IMR-90 (cell line): ENCODE measurements around the gene DSE.

Experiments
- BHLHE40 ChIP-seq: fragments of 150-350 bp; IDR thresholded peaks from 2 replicates; pipeline ENCODE4 v1.6.1; 2016; ENCODE audit warnings: mild to moderate bottlenecking, low read depth, low read length
- CEBPB ChIP-seq: IDR thresholded peaks from 2 replicates; pipeline ENCODE4 v1.6.1; 2012; ENCODE audit warnings: low read depth, low read length, improper control_type of control experiment
- MXI1 ChIP-seq: IDR thresholded peaks from 2 replicates; pipeline ENCODE4 v1.6.1; 2012; ENCODE audit warnings: low read depth, mild to moderate bottlenecking, low read length, moderate library complexity, borderline replicate concordance
- POLR2A ChIP-seq: IDR thresholded peaks from 2 replicates; pipeline ENCODE4 v1.6.1; 2012; ENCODE audit warnings: mild to moderate bottlenecking, low read depth, low read length
- RAD21 ChIP-seq: IDR thresholded peaks from 2 replicates; pipeline ENCODE4 v1.6.1; 2012; ENCODE audit warnings: low read length, improper control_type of control experiment
- RFX5 ChIP-seq: IDR thresholded peaks from 2 replicates; pipeline ENCODE4 v1.8.0; 2012; ENCODE audit warnings: low read depth, mild to moderate bottlenecking, low read length, moderate library complexity
- SMC3 ChIP-seq: fragments of 150-350 bp; IDR thresholded peaks from 2 replicates; pipeline ENCODE4 v1.6.1; 2016; ENCODE audit warnings: low read depth, mild to moderate bottlenecking, antibody characterized with exemption, low read length, moderate library complexity
- TF ChIP-seq, protein P1 (sequence below): conservative IDR thresholded peaks from 2 replicates; pipeline ENCODE4 v1.5.1; 2012; ENCODE audit warnings: mild to moderate bottlenecking, low read depth, low read length, improper control_type of control experiment
- TF ChIP-seq, protein P2 (sequence below): fragments of 150-350 bp; IDR thresholded peaks from 2 replicates; pipeline ENCODE4 v1.6.1; 2017; ENCODE audit warnings: mild to moderate bottlenecking, antibody characterized with exemption, low read length, low read depth

DNA sequence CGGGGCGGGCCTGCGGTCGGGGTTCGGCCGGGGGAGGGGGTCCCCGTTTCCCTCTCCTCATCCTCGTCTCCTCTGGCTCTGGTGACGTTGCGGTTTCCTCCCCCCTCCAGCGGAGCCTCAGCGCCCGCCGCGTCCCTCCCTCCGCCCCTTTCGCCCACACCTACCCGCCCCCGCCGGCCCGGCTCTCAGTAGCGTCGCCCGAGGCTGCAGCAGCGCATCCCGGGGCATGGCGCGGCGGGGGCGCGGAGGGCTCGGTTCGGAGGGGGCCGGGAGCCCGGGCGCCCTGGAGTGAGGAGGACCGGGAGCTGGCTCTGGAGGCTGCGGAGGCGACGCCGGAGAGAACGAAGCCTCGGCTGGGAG lies at the start of gene DSE:
- TF ChIP-seq, protein P1, sequence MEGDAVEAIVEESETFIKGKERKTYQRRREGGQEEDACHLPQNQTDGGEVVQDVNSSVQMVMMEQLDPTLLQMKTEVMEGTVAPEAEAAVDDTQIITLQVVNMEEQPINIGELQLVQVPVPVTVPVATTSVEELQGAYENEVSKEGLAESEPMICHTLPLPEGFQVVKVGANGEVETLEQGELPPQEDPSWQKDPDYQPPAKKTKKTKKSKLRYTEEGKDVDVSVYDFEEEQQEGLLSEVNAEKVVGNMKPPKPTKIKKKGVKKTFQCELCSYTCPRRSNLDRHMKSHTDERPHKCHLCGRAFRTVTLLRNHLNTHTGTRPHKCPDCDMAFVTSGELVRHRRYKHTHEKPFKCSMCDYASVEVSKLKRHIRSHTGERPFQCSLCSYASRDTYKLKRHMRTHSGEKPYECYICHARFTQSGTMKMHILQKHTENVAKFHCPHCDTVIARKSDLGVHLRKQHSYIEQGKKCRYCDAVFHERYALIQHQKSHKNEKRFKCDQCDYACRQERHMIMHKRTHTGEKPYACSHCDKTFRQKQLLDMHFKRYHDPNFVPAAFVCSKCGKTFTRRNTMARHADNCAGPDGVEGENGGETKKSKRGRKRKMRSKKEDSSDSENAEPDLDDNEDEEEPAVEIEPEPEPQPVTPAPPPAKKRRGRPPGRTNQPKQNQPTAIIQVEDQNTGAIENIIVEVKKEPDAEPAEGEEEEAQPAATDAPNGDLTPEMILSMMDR: no peak
- TF ChIP-seq POLR2A (peak; percentile 76), RAD21 (no peak), BHLHE40 (no peak), MXI1 (0 out of 2 replicates have a peak, but pooled peaks have one; percentile 47), CEBPB (no peak), SMC3 (no peak), RFX5 (no peak)
- TF ChIP-seq, protein P2, sequence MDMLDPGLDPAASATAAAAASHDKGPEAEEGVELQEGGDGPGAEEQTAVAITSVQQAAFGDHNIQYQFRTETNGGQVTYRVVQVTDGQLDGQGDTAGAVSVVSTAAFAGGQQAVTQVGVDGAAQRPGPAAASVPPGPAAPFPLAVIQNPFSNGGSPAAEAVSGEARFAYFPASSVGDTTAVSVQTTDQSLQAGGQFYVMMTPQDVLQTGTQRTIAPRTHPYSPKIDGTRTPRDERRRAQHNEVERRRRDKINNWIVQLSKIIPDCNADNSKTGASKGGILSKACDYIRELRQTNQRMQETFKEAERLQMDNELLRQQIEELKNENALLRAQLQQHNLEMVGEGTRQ: no peak
